Activated CD4-positive, CD25-positive, alpha-beta regulatory T cell treated with anti-CD3 and anti-CD28 coated beads, Interleukin-2, amount 50 U/mL, for 24 hours (primary cell): ENCODE data around the gene SMIM9.

ENCODE experiments used
- ATAC-seq, 2 donors: fragments of 150-1000 bp; cut with Tn5 transposase; one replicate each; pipeline ENCODE4 v1.10.0; 2021; ENCODE audit warnings: mild to moderate bottlenecking in 1 of 2, moderate library complexity in 1 of 2

Gene SMIM9

DNA sequence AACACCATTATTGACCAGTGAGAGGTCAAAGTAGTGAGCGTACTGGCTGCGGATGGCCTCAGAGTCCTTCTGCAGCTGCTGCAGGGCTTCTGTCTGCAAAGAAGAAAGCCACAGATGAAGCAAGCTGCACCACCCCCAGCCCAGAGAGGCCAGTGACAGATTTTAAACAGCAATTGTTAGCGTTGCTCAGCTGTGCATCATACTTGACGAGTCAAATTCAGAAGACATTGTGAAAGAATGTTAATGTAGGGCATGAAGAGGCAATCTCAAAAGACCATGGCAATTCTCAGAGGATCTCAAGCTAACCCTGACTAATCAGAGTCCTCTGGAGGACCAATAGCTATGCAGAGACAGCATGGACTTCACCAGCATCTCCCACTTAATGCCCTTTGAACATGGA is 55.2 kb downstream of the SMIM9 start:
- no peak for ATAC-seq

DNA sequence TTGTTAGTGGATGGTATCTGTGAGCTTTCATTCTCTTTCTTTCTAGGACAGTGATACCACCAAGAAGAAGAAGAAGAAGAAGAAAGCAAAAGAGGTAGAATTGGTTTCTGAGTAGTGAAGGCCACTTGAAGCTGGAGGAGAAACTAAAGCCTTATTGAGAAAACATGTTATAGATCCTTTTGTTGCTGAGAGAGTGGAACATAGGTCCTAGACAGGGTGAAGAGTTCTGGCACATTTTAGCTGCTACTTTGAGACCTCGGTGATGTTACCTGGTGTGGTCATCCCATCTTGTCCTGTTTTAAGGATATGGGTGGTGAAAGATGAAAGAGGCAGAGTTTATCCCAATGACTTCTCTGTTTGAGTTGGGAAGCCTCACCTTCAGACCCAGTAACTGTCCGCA is 57.7 kb downstream of the SMIM9 start:
- no peak for ATAC-seq

DNA sequence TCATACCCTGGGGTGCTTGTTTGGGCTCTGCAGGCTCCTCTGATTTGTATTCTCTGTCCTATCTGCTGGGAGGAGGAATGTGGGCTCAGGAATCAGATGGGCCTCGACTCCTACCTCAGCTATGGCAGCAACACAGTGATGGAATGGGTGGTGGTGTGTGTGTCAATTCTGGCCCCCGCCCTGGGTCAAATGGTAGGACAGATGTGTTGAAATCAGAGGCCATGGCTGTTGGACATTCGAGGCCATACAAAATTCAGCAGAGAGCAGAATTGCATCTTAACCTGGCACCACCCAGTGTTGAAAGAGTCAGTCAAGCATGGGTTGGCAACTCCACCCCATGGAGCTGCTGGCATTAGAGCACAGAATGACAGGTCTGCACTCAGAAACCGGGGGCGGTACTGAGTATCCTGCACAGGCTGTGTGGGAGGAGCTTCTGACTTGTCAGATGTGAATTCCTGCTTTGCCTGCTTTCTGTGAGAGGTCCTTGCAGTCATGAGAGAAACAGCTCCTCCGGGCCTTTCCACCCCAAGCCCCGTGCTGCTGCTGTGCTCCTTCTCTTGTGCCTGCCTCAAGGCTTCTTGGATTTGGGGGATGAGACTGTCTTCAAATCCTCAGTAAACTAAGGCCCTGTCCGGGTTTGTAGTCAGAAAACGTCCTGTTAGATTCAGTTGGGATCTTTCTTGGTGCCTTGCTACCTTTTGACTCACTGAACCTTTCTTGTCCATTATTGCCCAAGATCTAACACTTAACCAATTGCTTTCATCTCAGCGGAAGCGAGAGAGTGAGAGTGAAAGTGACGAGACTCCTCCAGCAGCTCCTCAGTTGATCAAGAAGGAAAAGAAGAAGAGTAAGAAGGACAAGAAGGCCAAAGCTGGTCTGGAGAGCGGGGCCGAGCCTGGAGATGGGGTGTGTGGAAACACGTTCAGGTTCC is 58.8 kb downstream of the SMIM9 start:
- peak; percentile 27 to 48 for ATAC-seq

DNA sequence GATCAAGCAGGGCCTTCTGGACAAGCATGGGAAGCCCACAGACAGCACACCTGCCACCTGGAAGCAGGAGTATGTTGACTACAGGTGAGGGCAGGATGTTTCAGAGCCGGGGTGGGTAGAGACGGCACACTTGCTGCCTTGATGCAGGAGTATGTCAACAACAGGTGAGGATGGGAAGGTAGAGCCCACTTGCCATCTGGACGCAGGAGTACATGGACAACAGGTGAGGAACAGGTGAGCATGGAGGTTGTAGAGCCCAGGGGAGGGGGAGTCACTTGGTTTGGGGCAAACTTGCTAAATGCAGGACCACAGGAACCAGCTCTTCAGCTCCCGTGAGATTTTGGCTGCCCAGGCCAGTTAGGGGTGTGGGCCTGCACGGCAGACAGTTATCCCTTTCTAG is 59.8 kb downstream of the SMIM9 start:
- ATAC-seq: no peak
